CD4-positive, alpha-beta T cell (primary cell): Measurements from ENCODE around the gene DBH. TPM values are rescaled to one million over a fixed set of nuclear protein-coding genes. Genes with fewer than 3 reads are reported as not detected.

Experiments
- ATAC-seq: fragments of 200-7000 bp; cut with Tn5 transposase; one replicate; pipeline ENCODE4 v1.10.0; 2022; ENCODE audit warnings: mild to moderate bottlenecking; ENCODE audit not compliant: poor library complexity
- CTCF ChIA-PET: fragments of 350-600 bp; sonication (Branson Sonifier 250); formaldehyde crosslinking; loops from one replicate; lab custom pipeline; 2021; ENCODE audit warnings: antibody characterized with exemption, inconsistent platforms; lab: Charles Lee
- POLR2A ChIA-PET: fragments of 350-600 bp; sonication (Branson Sonifier 250); formaldehyde crosslinking; loops from one replicate; lab custom pipeline; 2021; ENCODE audit warnings: antibody characterized with exemption, inconsistent platforms; lab: Charles Lee
- DNase-seq, 14 experiments: peaks; one replicate each; pipeline ENCODE4 v3.0.0-alpha.2; 2013 to 2020; ENCODE audit warnings: mixed read lengths in 2 of 14
- H3K27ac ChIP-seq, 2 donors: one replicate each; pipeline versions ENCODE4 v1.5.1 to v1.7.0; 2013; ENCODE audit warnings: low read length in 2 of 2, low read depth in 1 of 2, mild to moderate bottlenecking in 1 of 2
- H3K27me3 ChIP-seq, 2 experiments: 1 replicate in 1 of 2; 2 replicates in 1 of 2; pipeline versions ENCODE4 v1.6.1 to v1.7.0; 2013; ENCODE audit warnings: low read length in 2 of 2, control low read depth in 1 of 2, mild to moderate bottlenecking in 1 of 2, moderate library complexity in 1 of 2; ENCODE audit not compliant: insufficient read depth in 2 of 2, control insufficient read depth in 1 of 2
- H3K36me3 ChIP-seq: one replicate; pipeline ENCODE4 v1.6.1; 2013; ENCODE audit warnings: low read length, control low read depth; ENCODE audit not compliant: insufficient read depth
- H3K4me1 ChIP-seq: one replicate; pipeline ENCODE4 v1.6.1; 2013; ENCODE audit warnings: low read length, control low read depth; ENCODE audit not compliant: insufficient read depth
- H3K4me3 ChIP-seq: one replicate; pipeline ENCODE4 v1.5.1; 2013; ENCODE audit warnings: mild to moderate bottlenecking, low read length, moderate library complexity
- H3K9me3 ChIP-seq, 2 experiments: 1 replicate in 1 of 2; 2 replicates in 1 of 2; pipeline versions ENCODE4 v1.6.1 to v1.7.0; 2013; ENCODE audit warnings: low read length in 2 of 2, mild to moderate bottlenecking in 2 of 2, control low read depth in 1 of 2, moderate library complexity in 1 of 2; ENCODE audit not compliant: control insufficient read depth in 1 of 2, insufficient read depth in 1 of 2
- H3K27ac Mint-ChIP-seq: one replicate; pipeline ENCODE4 v1.8.0; 2020; ENCODE audit warnings: mixed read lengths
- H3K27me3 Mint-ChIP-seq: one replicate; pipeline ENCODE4 v1.8.0; 2021; ENCODE audit warnings: mixed read lengths
- H3K36me3 Mint-ChIP-seq: one replicate; pipeline ENCODE4 v1.8.0; 2021; ENCODE audit warnings: low read depth, mixed read lengths
- H3K4me1 Mint-ChIP-seq: one replicate; pipeline ENCODE4 v1.8.0; 2021; ENCODE audit warnings: low read depth, mixed read lengths
- H3K4me3 Mint-ChIP-seq: one replicate; pipeline ENCODE4 v1.8.0; 2020; ENCODE audit warnings: mild to moderate bottlenecking, mixed read lengths
- H3K9me3 Mint-ChIP-seq: one replicate; pipeline ENCODE4 v1.8.0; 2020; ENCODE audit warnings: mixed read lengths
- CTCF ChIP-seq: fragments of 200-600 bp; IDR thresholded peaks from one replicate; pipeline ENCODE4 v1.8.0; 2022; ENCODE audit warnings: antibody characterized with exemption, mild to moderate bottlenecking
- intact Hi-C, 2 experiments: fragments of 100-400 bp; cut with DNase I in 1 of 2; cut with micrococcal nuclease in 1 of 2; formaldehyde crosslinking; loops; one replicate each; pipeline versions ENCODE4 v1.15.1 to v1.9.0; 2023 to 2025; cut with DNase I, micrococcal nuclease
- total RNA-seq, 174 experiments: library from RNA in 2 of 174; stranded (reverse) in 2 of 174; gene quantifications; one replicate each; pipeline ENCODE4 v1.2.3 and lab custom pipeline; 2021 to 2026

Gene DBH
- total RNA-seq, 2 experiments from 2014 or later: 1.7 to 1.8 TPM

GRCh38 chr9:133679466-133680061 lies 43.4 kb downstream of the DBH start:
- POLR2A ChIA-PET: interaction anchor here (1.2 to 2.6 kb wide), 3 partner anchors 22 to 48 kb away, joined by 3 to 10 read pairs (median 5); no protein-coding TSS in a partner anchor
- Histone ChIP-seq H3K4me3 (no peak overlapping the region), H3K9me3 (no peaks in the 10 kb centered on the region), H3K27ac (peak overlapping the region in 1 of 2 donors; percentile 98), H3K36me3 (peaks cover 8% of the 10 kb centered on the region), H3K4me1 (peaks cover 72% of the 10 kb centered on the region), H3K27me3 (no peaks in the 10 kb centered on the region)
- H3K4me1 Mint-ChIP-seq: peaks cover 71% of the 10 kb centered on the region
- intact Hi-C loops: no loop called here
- CTCF ChIA-PET: no interaction called here
- no peak overlapping the region for H3K4me3 Mint-ChIP-seq
- peaks cover 19% of the 10 kb centered on the region for H3K36me3 Mint-ChIP-seq
- ATAC-seq (no peak), DNase-seq (no peak)
- no peaks in the 10 kb centered on the region for H3K9me3 Mint-ChIP-seq
- H3K27ac Mint-ChIP-seq: peak overlapping the region; percentile 98
- no peak for TF ChIP-seq CTCF
- no peaks in the 10 kb centered on the region for H3K27me3 Mint-ChIP-seq

- peaks cover 8% of the 10 kb centered on the region for H3K36me3 ChIP-seq
- H3K4me1 ChIP-seq: peaks cover 78% of the 10 kb centered on the region
- intact Hi-C loops: no loop called here
- H3K4me3 ChIP-seq: no peak overlapping the region
- H3K9me3 ChIP-seq: no peaks in the 10 kb centered on the region
- H3K4me1 Mint-ChIP-seq: peaks cover 64% of the 10 kb centered on the region
- peak overlapping the region; percentile 98 for H3K27ac Mint-ChIP-seq
- POLR2A ChIA-PET: interaction anchor here (1.4 to 2.6 kb wide), 2 partner anchors 21 to 47 kb away, joined by 5 to 10 read pairs; no protein-coding TSS in a partner anchor
- no peak overlapping the region for H3K27ac ChIP-seq
- CTCF ChIA-PET: no interaction called here
- ATAC-seq: no peak
- H3K9me3 Mint-ChIP-seq: no peaks in the 10 kb centered on the region
- no peak for DNase-seq
- H3K4me3 Mint-ChIP-seq: no peak overlapping the region
- TF ChIP-seq CTCF: no peak
- H3K27me3 Mint-ChIP-seq: no peaks in the 10 kb centered on the region
- H3K27me3 ChIP-seq: no peaks in the 10 kb centered on the region
- peaks cover 16% of the 10 kb centered on the region for H3K36me3 Mint-ChIP-seq
Observed at GRCh38 chr9:133680250-133680975, 44.2 kb downstream of the DBH start.

- peak overlapping the region; percentile 98 for H3K27ac Mint-ChIP-seq
Observed at GRCh38 chr9:133680976-133681657, 45.0 kb downstream of the DBH start.

More at GRCh38 chr9:133680976-133681657, 45.0 kb downstream of the DBH start:
- Mint-ChIP-seq H3K9me3 (no peaks in the 10 kb centered on the region), H3K27me3 (no peaks in the 10 kb centered on the region), H3K4me3 (no peak overlapping the region), H3K4me1 (peaks cover 62% of the 10 kb centered on the region), H3K36me3 (peaks cover 16% of the 10 kb centered on the region)
- Histone ChIP-seq H3K4me1 (peaks cover 77% of the 10 kb centered on the region), H3K9me3 (no peaks in the 10 kb centered on the region), H3K36me3 (peaks cover 8% of the 10 kb centered on the region), H3K4me3 (no peak overlapping the region), H3K27me3 (no peaks in the 10 kb centered on the region), H3K27ac (no peak overlapping the region)
- intact Hi-C loops: no loop called here
- no peak for ATAC-seq
- TF ChIP-seq CTCF: no peak
- no peak for DNase-seq
- ChIA-PET POLR2A (interaction anchor here (0.9 to 2.6 kb wide), 3 partner anchors 16 to 46 kb away, joined by 4 to 10 read pairs (median 5); no protein-coding TSS in a partner anchor), CTCF (no interaction called here)
